Caco-2 (cell line): ENCODE results near the gene PARD3. TPM values are rescaled to one million over a fixed set of nuclear protein-coding genes. Genes with fewer than 3 reads are reported as not detected.
A peak's percentile ranks its signal among the peaks of the same experiment; 100 is the strongest.

Source experiments
- BruUV-seq: library from RNA; stranded (reverse); fragments of 400-500 nt; replicated peaks from 2 replicates; lab custom pipeline; 2021; lab: Mats Ljungman, UMichigan
- CTCF ChIA-PET: fragments of 300-600 bp; sonication (Branson Sonifier 250); formaldehyde crosslinking; loops from one replicate; lab custom pipeline; 2022; ENCODE audit warnings: antibody characterized with exemption; lab: Charles Lee
- POLR2A ChIA-PET: fragments of 300-600 bp; sonication (Branson Sonifier 250); formaldehyde crosslinking; loops from one replicate; lab custom pipeline; 2022; ENCODE audit warnings: antibody characterized with exemption; lab: Charles Lee
- DNase-seq, 2 experiments: peaks; one replicate each; pipeline versions ENCODE4 v3.0.0 to v3.0.0-alpha.2; 2020 to 2022
- H3K27me3 ChIP-seq: replicated peaks from 2 replicates; pipeline ENCODE4 v1.6.0; 2011; ENCODE audit warnings: low read length; ENCODE audit not compliant: control insufficient read depth, insufficient read depth
- H3K36me3 ChIP-seq: 2 replicates; pipeline ENCODE4 v1.5.1; 2011; ENCODE audit warnings: low read length; ENCODE audit not compliant: control insufficient read depth, insufficient read depth
- H3K4me1 ChIP-seq: fragments of 250-450 bp; sonication (Bioruptor Pico); 2 replicates; pipeline ENCODE4 v1.5.1; 2020; ENCODE audit warnings: mild to moderate bottlenecking
- H3K4me3 ChIP-seq: 2 replicates; pipeline ENCODE4 v1.5.1; 2011; ENCODE audit warnings: low read depth, mild to moderate bottlenecking, control low read depth, low read length
- H3K9me3 ChIP-seq: fragments of 250-450 bp; sonication (Bioruptor Pico); 2 replicates; pipeline ENCODE4 v1.5.1; 2020; ENCODE audit warnings: mild to moderate bottlenecking, moderate library complexity
- H3K27ac Mint-ChIP-seq: one replicate; pipeline ENCODE4 v1.8.0; 2022; ENCODE audit warnings: mixed read lengths; ENCODE audit not compliant: unreplicated experiment
- H3K27me3 Mint-ChIP-seq: one replicate; pipeline ENCODE4 v1.8.0; 2022; ENCODE audit warnings: mixed read lengths; ENCODE audit not compliant: insufficient read depth, unreplicated experiment
- H3K36me3 Mint-ChIP-seq: one replicate; pipeline ENCODE4 v1.8.0; 2022; ENCODE audit warnings: mild to moderate bottlenecking, mixed read lengths; ENCODE audit not compliant: insufficient read depth, unreplicated experiment
- H3K4me1 Mint-ChIP-seq: one replicate; pipeline ENCODE4 v1.8.0; 2022; ENCODE audit warnings: low read depth, mixed read lengths; ENCODE audit not compliant: unreplicated experiment
- H3K4me3 Mint-ChIP-seq: one replicate; pipeline ENCODE4 v1.8.0; 2022; ENCODE audit warnings: mild to moderate bottlenecking, moderate library complexity, mixed read lengths; ENCODE audit not compliant: unreplicated experiment
- H3K9me3 Mint-ChIP-seq: one replicate; pipeline ENCODE4 v1.8.0; 2022; ENCODE audit warnings: mixed read lengths; ENCODE audit not compliant: unreplicated experiment
- intact Hi-C: fragments of 100-400 bp; cut with micrococcal nuclease; formaldehyde crosslinking; loops from one replicate; pipeline ENCODE4 v1.10.0; 2022; ENCODE audit not compliant: unreplicated experiment
- total RNA-seq: library from RNA; stranded (reverse); gene quantifications from 2 replicates; pipeline ENCODE4 v1.2.3, GENCODE V29; 2022
- TF ChIP-seq, protein P1 (sequence below), 2 experiments: fragments of 200-600 bp in 1 of 2; IDR thresholded peaks; 1 replicate in 1 of 2; 2 replicates in 1 of 2; pipeline versions ENCODE4 v1.5.1 to v1.8.0; 2011 to 2022; ENCODE audit warnings: antibody characterized with exemption in 1 of 2, control low read depth in 1 of 2, inconsistent platforms in 1 of 2, low read depth in 1 of 2, low read length in 1 of 2, mild to moderate bottlenecking in 1 of 2, moderate library complexity in 1 of 2; ENCODE audit not compliant: insufficient read depth in 1 of 2, severe bottlenecking in 1 of 2, unreplicated experiment in 1 of 2

PARD3 gene
- total RNA-seq, 1 experiment from 2014 or later = 80.7 TPM

DNA sequence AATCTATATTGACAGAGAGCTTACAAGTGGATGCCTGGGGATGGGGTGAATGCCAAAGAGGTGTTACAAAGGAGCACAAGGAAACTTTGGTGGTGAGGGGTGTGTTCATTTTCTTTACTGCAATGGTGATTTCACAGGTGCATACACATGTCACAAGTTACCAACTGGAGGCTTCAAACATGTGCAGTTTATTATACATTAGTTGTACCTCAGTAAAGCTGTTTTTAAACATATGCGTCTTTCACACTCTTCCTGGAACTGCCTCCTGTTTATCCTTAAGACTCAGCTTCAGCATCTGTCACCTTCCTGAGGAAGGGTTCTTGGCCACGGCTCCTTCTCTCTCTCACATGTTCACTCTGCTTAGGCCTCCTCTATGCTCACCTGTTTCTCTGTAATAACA is 731.5 kb downstream of the PARD3 start:
- no peak overlapping the region for H3K4me3 Mint-ChIP-seq

DNA sequence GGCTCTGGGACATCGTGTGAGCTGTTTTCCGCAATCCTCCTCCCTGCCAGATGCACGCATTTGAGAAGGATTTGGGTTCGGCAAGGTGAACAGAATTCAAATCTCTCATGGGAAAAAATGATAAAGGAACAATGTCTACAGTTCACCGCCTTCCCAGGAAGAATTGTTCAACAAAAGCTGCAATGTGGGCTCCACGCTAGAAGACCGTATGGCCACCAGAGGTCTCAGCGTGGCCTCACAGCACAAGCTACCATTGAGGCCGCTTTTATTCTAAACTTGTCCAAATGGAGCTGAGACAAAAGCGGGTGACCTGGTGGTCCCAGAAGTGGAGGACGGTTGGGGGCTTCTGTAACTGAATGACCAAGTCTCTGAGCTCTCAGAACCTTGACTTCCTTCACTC is 733.1 kb downstream of the PARD3 start:
- no peak overlapping the region for H3K27ac Mint-ChIP-seq
- H3K9me3 Mint-ChIP-seq = peaks cover 24% of the 10 kb centered on the region
- CTCF ChIA-PET = interaction anchor here (0.5 to 1.1 kb wide), 6 partner anchors 12 to 352 kb away, joined by 3 read pairs; no protein-coding TSS in a partner anchor
- intact Hi-C loops = loop anchor here (5.0 kb wide), 1 partner anchor 555 kb away; no protein-coding TSS in a partner anchor
- Histone ChIP-seq H3K4me3 (no peak overlapping the region), H3K36me3 (no peaks in the 10 kb centered on the region), H3K9me3 (peaks cover 29% of the 10 kb centered on the region), H3K27me3 (no peaks in the 10 kb centered on the region), H3K4me1 (no peaks in the 10 kb centered on the region)
- DNase-seq = peak in 1 of 2 experiments; percentile 23
- no peak overlapping the region for H3K4me3 Mint-ChIP-seq
- no peaks in the 10 kb centered on the region for H3K27me3 Mint-ChIP-seq
- no TSS peak for BruUV-seq
- no peaks in the 10 kb centered on the region for H3K36me3 Mint-ChIP-seq
- no peaks in the 10 kb centered on the region for H3K4me1 Mint-ChIP-seq
- POLR2A ChIA-PET = no interaction called here
- TF ChIP-seq, protein P1, sequence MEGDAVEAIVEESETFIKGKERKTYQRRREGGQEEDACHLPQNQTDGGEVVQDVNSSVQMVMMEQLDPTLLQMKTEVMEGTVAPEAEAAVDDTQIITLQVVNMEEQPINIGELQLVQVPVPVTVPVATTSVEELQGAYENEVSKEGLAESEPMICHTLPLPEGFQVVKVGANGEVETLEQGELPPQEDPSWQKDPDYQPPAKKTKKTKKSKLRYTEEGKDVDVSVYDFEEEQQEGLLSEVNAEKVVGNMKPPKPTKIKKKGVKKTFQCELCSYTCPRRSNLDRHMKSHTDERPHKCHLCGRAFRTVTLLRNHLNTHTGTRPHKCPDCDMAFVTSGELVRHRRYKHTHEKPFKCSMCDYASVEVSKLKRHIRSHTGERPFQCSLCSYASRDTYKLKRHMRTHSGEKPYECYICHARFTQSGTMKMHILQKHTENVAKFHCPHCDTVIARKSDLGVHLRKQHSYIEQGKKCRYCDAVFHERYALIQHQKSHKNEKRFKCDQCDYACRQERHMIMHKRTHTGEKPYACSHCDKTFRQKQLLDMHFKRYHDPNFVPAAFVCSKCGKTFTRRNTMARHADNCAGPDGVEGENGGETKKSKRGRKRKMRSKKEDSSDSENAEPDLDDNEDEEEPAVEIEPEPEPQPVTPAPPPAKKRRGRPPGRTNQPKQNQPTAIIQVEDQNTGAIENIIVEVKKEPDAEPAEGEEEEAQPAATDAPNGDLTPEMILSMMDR (IDR thresholded peaks at IDR 0.05; ENCODE audit: insufficient read depth in 1 of 2, low read depth in 1 of 2, low read length in 1 of 2, severe bottlenecking in 1 of 2, unreplicated experiment in 1 of 2) = peak; percentile 24 to 26

More for the DNA sequence above, 731.5 kb downstream of the PARD3 start:
- intact Hi-C loops = loop anchor here (5.0 kb wide), 1 partner anchor 554 kb away; no protein-coding TSS in a partner anchor
- Histone ChIP-seq H3K27me3 (no peaks in the 10 kb centered on the region), H3K4me1 (no peaks in the 10 kb centered on the region), H3K9me3 (peaks cover 29% of the 10 kb centered on the region), H3K4me3 (no peak overlapping the region), H3K36me3 (no peaks in the 10 kb centered on the region)
- CTCF ChIA-PET = no interaction called here
- Mint-ChIP-seq H3K9me3 (peaks cover 24% of the 10 kb centered on the region), H3K27ac (no peak overlapping the region), H3K27me3 (no peaks in the 10 kb centered on the region), H3K4me1 (no peaks in the 10 kb centered on the region), H3K36me3 (no peaks in the 10 kb centered on the region)
- DNase-seq = no peak
- TF ChIP-seq, protein P1 (IDR thresholded peaks at IDR 0.05; ENCODE audit: insufficient read depth in 1 of 2, low read depth in 1 of 2, low read length in 1 of 2, severe bottlenecking in 1 of 2, unreplicated experiment in 1 of 2) = no peak
- POLR2A ChIA-PET = no interaction called here
- BruUV-seq = no TSS peak

DNA sequence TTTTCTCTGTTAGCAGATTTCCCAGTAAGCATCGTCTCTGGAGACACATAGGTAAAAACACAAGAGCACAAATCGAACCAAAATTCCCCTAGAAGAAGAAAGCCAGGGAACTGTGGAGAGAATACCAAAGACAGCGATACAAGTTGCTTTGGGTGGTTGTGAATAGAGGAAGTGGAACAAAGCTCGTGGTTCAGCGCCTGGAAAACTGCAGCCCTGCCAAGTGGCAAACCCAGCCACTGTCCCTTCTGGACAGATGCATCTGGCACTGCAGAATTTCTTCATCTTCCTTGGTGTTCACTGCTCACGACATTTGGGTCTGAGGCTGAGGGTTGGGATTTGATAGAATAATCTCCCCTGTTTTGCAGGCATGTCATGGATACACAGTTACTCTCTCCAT is 733.8 kb downstream of the PARD3 start:
- no peaks in the 10 kb centered on the region for H3K4me1 Mint-ChIP-seq
- ChIA-PET CTCF (interaction anchor here (0.9 to 1.1 kb wide), 4 partner anchors 12 to 353 kb away, joined by 3 read pairs; no protein-coding TSS in a partner anchor), POLR2A (no interaction called here)
- no peak overlapping the region for H3K27ac Mint-ChIP-seq
- no peaks in the 10 kb centered on the region for H3K36me3 Mint-ChIP-seq
- no peaks in the 10 kb centered on the region for H3K4me1 ChIP-seq
- peaks cover 29% of the 10 kb centered on the region for H3K9me3 ChIP-seq
- H3K27me3 ChIP-seq = no peaks in the 10 kb centered on the region
- BruUV-seq = no TSS peak
- H3K4me3 Mint-ChIP-seq = no peak overlapping the region
- H3K36me3 ChIP-seq = no peaks in the 10 kb centered on the region
- intact Hi-C loops = loop anchor here (5.0 kb wide), 1 partner anchor 556 kb away; no protein-coding TSS in a partner anchor
- peaks cover 18% of the 10 kb centered on the region for H3K9me3 Mint-ChIP-seq
- H3K27me3 Mint-ChIP-seq = no peaks in the 10 kb centered on the region
- TF ChIP-seq, protein P1 (IDR thresholded peaks at IDR 0.05; ENCODE audit: insufficient read depth in 1 of 2, low read depth in 1 of 2, low read length in 1 of 2, severe bottlenecking in 1 of 2, unreplicated experiment in 1 of 2) = no peak
- H3K4me3 ChIP-seq = no peak overlapping the region
- DNase-seq = no peak
